HG02973 (cell line): ENCODE results near the gene MPHOSPH8.

ENCODE experiments used
- ATAC-seq: cut with Tn5 transposase; IDR thresholded peaks from one replicate; pipeline ENCODE4 v1.9.1; 2021; ENCODE audit warnings: moderate library complexity; ENCODE audit not compliant: unreplicated experiment

MPHOSPH8 gene

GRCh38 chr13:19633479-19634255 lies at the start of gene MPHOSPH8:
Gene MPHOSPH8, plus strand, starts transcription at chr13:19633659. Its CDS starts 90 bp downstream, at chr13:19633749.
- peak; percentile 97 for ATAC-seq

- peak; percentile 77 for ATAC-seq
Observed at GRCh38 chr13:19586904-19587634, 46.4 kb upstream of the MPHOSPH8 start.

GRCh38 chr13:19587635-19588300 lies 45.7 kb upstream of the MPHOSPH8 start:
- ATAC-seq = peak; percentile 66

- no peak for ATAC-seq
Observed at GRCh38 chr13:19589312-19589711, 44.1 kb upstream of the MPHOSPH8 start.

- ATAC-seq = no peak
Observed at GRCh38 chr13:19590423-19590822, 43.0 kb upstream of the MPHOSPH8 start.

GRCh38 chr13:19591864-19592263 lies 41.6 kb upstream of the MPHOSPH8 start:
- no peak for ATAC-seq

GRCh38 chr13:19592657-19593180 lies 40.7 kb upstream of the MPHOSPH8 start:
- no peak for ATAC-seq

GRCh38 chr13:19596086-19596485 lies 37.4 kb upstream of the MPHOSPH8 start:
- ATAC-seq = no peak

- ATAC-seq = no peak
Observed at GRCh38 chr13:19596960-19597361, 36.5 kb upstream of the MPHOSPH8 start.

- no peak for ATAC-seq
Observed at GRCh38 chr13:19597523-19597922, 35.9 kb upstream of the MPHOSPH8 start.

GRCh38 chr13:19601749-19602725 lies 31.4 kb upstream of the MPHOSPH8 start:
- peak; percentile 84 for ATAC-seq

GRCh38 chr13:19604306-19604705 lies 29.2 kb upstream of the MPHOSPH8 start:
- no peak for ATAC-seq

GRCh38 chr13:19605161-19605955 lies 28.1 kb upstream of the MPHOSPH8 start:
- ATAC-seq = no peak

- no peak for ATAC-seq
Observed at GRCh38 chr13:19606152-19606551, 27.3 kb upstream of the MPHOSPH8 start.

GRCh38 chr13:19606737-19607136 lies 26.7 kb upstream of the MPHOSPH8 start:
- no peak for ATAC-seq

GRCh38 chr13:19607523-19608078 lies 25.9 kb upstream of the MPHOSPH8 start:
- no peak for ATAC-seq

GRCh38 chr13:19618977-19619376 lies 14.5 kb upstream of the MPHOSPH8 start:
- ATAC-seq = peak; percentile 69

GRCh38 chr13:19622193-19622592 lies 11.3 kb upstream of the MPHOSPH8 start:
- ATAC-seq = no peak

GRCh38 chr13:19624265-19624664 lies 9.2 kb upstream of the MPHOSPH8 start:
- ATAC-seq = no peak
